Measurements from ENCODE around the gene PLXNB2. TPM values are rescaled to one million over a fixed set of nuclear protein-coding genes. Genes with fewer than 3 reads are reported as not detected.
"Not testable (repeated sequence)": the region's sequence is repeated elsewhere in the genome, so short reads cannot be mapped to it uniquely, and the experiment has no call there.

The PLXNB2 gene
- polyA plus RNA-seq, 1 donor from 2014 or later = 38.6 TPM

DNA sequence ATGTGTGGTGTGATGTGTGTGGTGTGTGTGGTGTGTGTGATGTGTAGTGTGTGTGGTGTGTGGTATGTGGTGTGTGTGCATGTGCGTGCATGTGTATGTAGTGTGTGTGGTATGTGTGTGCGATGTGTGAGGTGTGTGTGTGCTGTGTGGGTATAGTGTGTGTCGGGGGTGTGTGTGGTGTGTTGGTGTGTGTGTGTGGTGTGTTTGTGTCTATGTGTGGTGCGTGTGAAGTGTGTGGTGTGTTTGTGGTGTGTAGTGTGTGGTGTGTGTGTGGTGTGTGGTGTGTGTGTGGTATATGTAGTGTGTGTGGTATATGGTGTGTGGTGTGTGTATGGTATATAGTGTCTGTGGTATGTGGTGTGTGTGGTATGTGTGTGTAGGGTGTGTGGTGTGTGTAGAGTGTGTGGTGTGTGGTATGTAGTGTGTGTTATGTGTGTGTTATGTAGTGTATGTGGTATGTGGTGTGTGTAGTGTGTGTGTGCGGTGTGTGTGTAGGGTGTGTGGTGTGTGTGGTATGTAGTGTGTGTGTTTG lies 30.7 kb upstream of the PLXNB2 start:
- no peaks in the 10 kb centered on the region for H4K20me1 ChIP-seq (ENCODE audit: insufficient read depth)
- H3F3A ChIP-seq (ENCODE audit: insufficient read depth, low read length, poor library complexity, severe bottlenecking) = no peaks in the 10 kb centered on the region
- no peaks in the 10 kb centered on the region for H3K9me2 ChIP-seq (ENCODE audit: insufficient read depth, low read length)
- no peaks in the 10 kb centered on the region for H3K9me3 ChIP-seq (ENCODE audit: low read length)
- H3K36me3 ChIP-seq (ENCODE audit: insufficient read depth, low read length) = no peaks in the 10 kb centered on the region
- H3K4me2 ChIP-seq (ENCODE audit: low read length) = no peak overlapping the region
- H3K27ac ChIP-seq (ENCODE audit: low read length) = no peak overlapping the region
- peaks cover 4% of the 10 kb centered on the region for H3K79me2 ChIP-seq (replicated peaks; ENCODE audit: insufficient read depth, low read length)
- H3K9ac ChIP-seq (ENCODE audit: low read length) = no peak overlapping the region
- no peaks in the 10 kb centered on the region for H3K27me3 ChIP-seq (ENCODE audit: insufficient read depth, low read depth, low read length)
- no peak overlapping the region for H3K4me3 ChIP-seq (ENCODE audit: low read length)
- no peak for TF ChIP-seq MXI1 (conservative IDR thresholded peaks at IDR 0.05; ENCODE audit: poor library complexity, severe bottlenecking)
- no peak for TF ChIP-seq SMC3 (conservative IDR thresholded peaks at IDR 0.05; ENCODE audit: poor library complexity)
- TF ChIP-seq POLR2AphosphoS5 (IDR thresholded peaks at IDR 0.05) = no peak
- TF ChIP-seq TAF1 (IDR thresholded peaks at IDR 0.05; ENCODE audit: low read depth) = no peak
- TF ChIP-seq RAD21 (conservative IDR thresholded peaks at IDR 0.05) = no peak
- TF ChIP-seq EZH2 (IDR thresholded peaks at IDR 0.05; ENCODE audit: borderline replicate concordance, insufficient read depth, low read length, poor library complexity, severe bottlenecking) = no peak
- TF ChIP-seq CTCF (IDR thresholded peaks at IDR 0.05; ENCODE audit: poor library complexity, severe bottlenecking) = no peak
- no peak for TF ChIP-seq REST (IDR thresholded peaks at IDR 0.05; ENCODE audit: borderline replicate concordance)
- TF ChIP-seq EP300 (conservative IDR thresholded peaks at IDR 0.05; ENCODE audit: poor library complexity, severe bottlenecking) = no peak
- H2AFZ ChIP-seq (ENCODE audit: low read depth, low read length) = no peak overlapping the region

GRCh38 chr22:50337262-50338041 lies 30.0 kb upstream of the PLXNB2 start:
- no peak overlapping the region for H3K4me3 ChIP-seq (ENCODE audit: low read length)
- H2AFZ ChIP-seq (ENCODE audit: low read depth, low read length) = no peak overlapping the region
- no peak overlapping the region for H3K4me2 ChIP-seq (ENCODE audit: low read length)
- H3K9me2 ChIP-seq (ENCODE audit: insufficient read depth, low read length) = no peaks in the 10 kb centered on the region
- no peaks in the 10 kb centered on the region for H3K36me3 ChIP-seq (ENCODE audit: insufficient read depth, low read length)
- no peaks in the 10 kb centered on the region for H4K20me1 ChIP-seq (ENCODE audit: insufficient read depth)
- H3K27ac ChIP-seq (ENCODE audit: low read length) = no peak overlapping the region
- H3K9ac ChIP-seq (ENCODE audit: low read length) = no peak overlapping the region
- TF ChIP-seq POLR2AphosphoS5 (IDR thresholded peaks at IDR 0.05) (no peak), TAF1 (IDR thresholded peaks at IDR 0.05; ENCODE audit: low read depth) (no peak), SMC3 (conservative IDR thresholded peaks at IDR 0.05; ENCODE audit: poor library complexity) (no peak), EP300 (conservative IDR thresholded peaks at IDR 0.05; ENCODE audit: poor library complexity, severe bottlenecking) (no peak), CTCF (IDR thresholded peaks at IDR 0.05; ENCODE audit: poor library complexity, severe bottlenecking) (no peak), EZH2 (IDR thresholded peaks at IDR 0.05; ENCODE audit: borderline replicate concordance, insufficient read depth, low read length, poor library complexity, severe bottlenecking) (no peak), REST (IDR thresholded peaks at IDR 0.05; ENCODE audit: borderline replicate concordance) (no peak)
- H3K9me3 ChIP-seq (ENCODE audit: low read length) = no peaks in the 10 kb centered on the region
- H3F3A ChIP-seq (ENCODE audit: insufficient read depth, low read length, poor library complexity, severe bottlenecking) = no peaks in the 10 kb centered on the region
- no peaks in the 10 kb centered on the region for H3K27me3 ChIP-seq (ENCODE audit: insufficient read depth, low read depth, low read length)
- H3K79me2 ChIP-seq (replicated peaks; ENCODE audit: insufficient read depth, low read length) = no peaks in the 10 kb centered on the region

DNA sequence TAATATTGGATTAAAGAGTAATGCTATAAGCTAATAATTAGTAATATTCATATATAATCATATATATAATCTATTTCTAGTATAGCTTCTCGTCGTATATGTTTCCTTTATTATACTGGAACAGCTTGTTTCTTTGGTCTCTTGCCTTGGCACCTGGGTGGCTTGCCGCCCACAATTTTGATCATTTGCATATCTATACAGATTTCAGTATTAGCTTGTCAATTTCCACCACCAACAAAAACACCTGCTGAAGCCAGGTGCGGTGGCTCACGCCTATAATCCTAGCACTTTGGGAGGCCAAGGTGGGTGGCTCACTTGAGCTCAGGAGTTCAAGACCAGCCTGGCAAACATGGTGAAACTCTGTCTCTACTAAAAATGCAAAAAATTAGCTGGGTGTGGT lies 27.0 kb upstream of the PLXNB2 start:
- not testable (repeated sequence) for H3K4me3 ChIP-seq (ENCODE audit: low read length); H3K27me3 ChIP-seq (ENCODE audit: insufficient read depth, low read depth, low read length); H3K9ac ChIP-seq (ENCODE audit: low read length); H3K4me2 ChIP-seq (ENCODE audit: low read length); H3F3A ChIP-seq (ENCODE audit: insufficient read depth, low read length, poor library complexity, severe bottlenecking); H3K27ac ChIP-seq (ENCODE audit: low read length); H4K20me1 ChIP-seq (ENCODE audit: insufficient read depth); H3K36me3 ChIP-seq (ENCODE audit: insufficient read depth, low read length); H3K79me2 ChIP-seq (replicated peaks; ENCODE audit: insufficient read depth, low read length); H3K9me3 ChIP-seq (ENCODE audit: low read length); H3K9me2 ChIP-seq (ENCODE audit: insufficient read depth, low read length); H2AFZ ChIP-seq (ENCODE audit: low read depth, low read length)

Data from neural cell (in vitro differentiated cells).